Left renal cortex interstitium (tissue), 4 donors: Measurements from ENCODE around the gene ERC2. TPM values are rescaled to one million over a fixed set of nuclear protein-coding genes. Genes with fewer than 3 reads are reported as not detected.

ENCODE experiments used
- DNase-seq, 4 donors: peaks; one replicate each; pipeline ENCODE4 v3.0.0-alpha.2; 2013; ENCODE audit warnings: low read depth in 4 of 4, low spot score in 2 of 4, missing footprints in 1 of 4
- polyA plus RNA-seq, 4 donors: library from polyadenylated mRNA; unstranded; fragments of 120-200 nt; gene quantifications; one replicate each; pipeline ENCODE4 v1.2.1, GENCODE V29; 2013; ENCODE audit not compliant: insufficient read length in 4 of 4

The ERC2 gene
- polyA plus RNA-seq, 4 donors: 2.0 to 4.2 (median 3.8) TPM

DNA sequence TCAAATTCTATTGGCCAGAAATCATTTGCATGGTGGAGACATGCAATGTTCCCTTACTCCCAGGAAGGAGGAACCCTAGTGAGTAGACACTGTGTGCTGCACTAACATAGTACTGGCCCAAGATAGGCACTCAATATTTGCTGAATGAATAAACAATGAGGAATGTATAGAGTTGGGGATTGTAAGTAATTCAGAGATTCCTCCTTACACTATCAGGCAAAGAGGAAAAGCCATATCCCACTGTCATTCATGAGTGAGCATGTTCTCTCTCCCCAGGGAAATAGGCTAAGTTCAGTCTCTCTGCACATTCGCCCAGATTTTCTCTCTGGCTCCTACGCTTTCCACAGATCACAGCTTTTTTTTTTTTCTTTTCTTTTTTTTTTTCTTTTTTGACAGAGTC lies 826.3 kb downstream of the ERC2 start:
- DNase-seq: no peak

DNA sequence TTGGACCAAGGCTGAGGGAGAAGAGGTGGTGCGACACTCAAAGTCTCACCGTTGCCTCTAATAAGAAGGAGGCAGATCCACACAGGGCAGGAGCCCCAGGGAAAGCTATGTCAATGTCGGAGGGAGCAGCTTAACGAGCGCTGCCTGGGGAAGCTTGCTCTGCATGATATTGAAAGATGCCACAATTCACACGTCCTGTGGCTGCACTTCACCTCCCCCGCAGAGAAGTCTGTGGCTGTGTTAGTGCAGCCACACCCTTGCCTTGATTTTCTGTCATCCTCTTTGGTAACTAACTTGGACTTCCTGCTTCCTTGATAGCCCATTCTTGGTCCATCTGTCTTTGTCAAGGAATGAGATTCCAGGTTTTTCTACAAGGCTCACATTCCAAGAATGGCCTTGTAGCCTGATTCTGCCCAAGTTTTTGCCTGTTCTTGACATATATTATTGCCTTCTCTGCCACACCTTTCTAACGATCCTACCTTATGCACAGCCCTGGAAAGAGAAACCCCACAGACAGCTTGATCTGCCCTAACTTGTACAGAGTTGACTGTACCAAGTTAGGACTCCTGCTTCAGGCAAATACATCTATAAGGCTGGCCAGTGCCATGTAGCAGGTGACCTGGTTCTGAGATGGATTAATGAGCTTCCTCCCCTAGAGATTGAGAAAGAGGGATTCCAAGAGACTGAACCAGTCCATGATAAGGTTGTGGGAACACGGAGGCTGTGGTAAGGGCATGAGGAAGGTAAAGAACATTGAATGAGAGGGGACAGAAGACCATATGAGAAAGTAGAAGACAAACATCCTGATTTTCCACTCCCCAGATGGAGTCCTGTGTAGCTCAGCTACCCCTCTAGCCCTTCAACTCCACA lies 828.1 kb downstream of the ERC2 start:
- DNase-seq: no peak

- no peak for DNase-seq
Observed at GRCh38 chr3:55639143-55639542, 829.1 kb downstream of the ERC2 start.

- no peak for DNase-seq
Observed at GRCh38 chr3:55637906-55638638, 830.2 kb downstream of the ERC2 start.

- no peak for DNase-seq
Observed at GRCh38 chr3:55636300-55637195, 831.7 kb downstream of the ERC2 start.

DNA sequence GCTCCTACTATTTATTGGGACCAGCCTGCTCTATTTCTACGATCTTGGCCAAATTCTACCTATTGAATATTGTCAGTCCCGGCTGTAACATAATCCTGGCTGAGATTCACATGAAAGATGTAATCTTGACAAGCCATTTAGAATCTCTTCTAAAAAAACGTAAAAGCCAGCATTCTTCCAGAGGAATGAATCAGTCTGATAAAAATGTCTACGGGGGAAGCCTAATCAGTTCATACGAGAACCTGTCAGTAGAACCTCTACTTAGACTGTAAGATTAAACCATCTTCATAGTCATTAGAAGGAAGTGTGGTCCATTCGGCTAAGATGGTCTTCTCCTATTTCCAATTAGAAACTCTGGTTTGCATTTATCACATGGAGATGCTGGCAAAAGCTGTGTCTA lies 833.9 kb downstream of the ERC2 start:
- DNase-seq: no peak

GRCh38 chr3:55633333-55633732 lies 834.9 kb downstream of the ERC2 start:
- DNase-seq: no peak

DNA sequence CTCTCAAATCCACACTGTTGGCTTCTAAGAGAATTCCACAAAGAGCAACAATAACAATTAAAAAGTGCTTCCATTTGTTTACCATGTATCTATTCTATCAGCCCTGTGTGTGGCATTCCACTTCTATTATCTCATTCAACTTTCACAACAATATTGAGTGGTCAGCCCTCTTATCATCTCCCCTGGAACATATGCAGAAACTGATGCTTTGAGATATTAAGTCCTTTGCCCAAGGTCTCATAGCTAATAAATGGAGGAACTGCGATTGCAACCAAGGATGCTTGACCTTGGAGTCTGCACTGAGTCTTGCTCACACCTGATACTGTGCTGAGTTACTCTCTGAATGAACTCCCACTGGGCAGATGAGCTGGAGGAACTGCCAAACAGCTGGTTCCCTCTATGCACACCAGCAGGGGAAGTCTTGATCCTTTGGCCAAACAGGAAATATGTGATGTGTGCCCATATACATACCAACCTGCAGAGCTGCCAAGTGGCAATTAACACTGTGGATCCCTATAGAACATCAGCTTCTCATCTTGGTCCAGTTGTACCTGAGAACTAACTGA lies 836.4 kb downstream of the ERC2 start:
- no peak for DNase-seq

DNA sequence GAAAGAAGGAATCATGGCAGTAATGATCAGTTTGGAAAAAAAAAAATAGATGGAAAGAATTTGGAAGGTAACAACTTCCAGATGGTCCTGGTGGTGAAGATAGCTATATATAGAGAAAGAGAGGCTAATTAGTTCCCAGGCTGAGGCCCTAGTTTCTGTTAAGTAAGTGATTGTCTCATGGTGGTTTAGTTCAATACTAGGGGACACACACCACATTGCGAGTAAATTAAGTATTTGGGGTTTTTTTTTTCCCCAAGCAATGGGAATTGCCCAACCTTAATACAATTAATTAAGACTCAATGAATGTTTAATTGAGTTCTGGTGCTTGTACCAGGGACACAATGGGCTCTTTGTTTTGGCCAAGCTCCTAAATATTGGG lies 837.4 kb downstream of the ERC2 start:
- no peak for DNase-seq

GRCh38 chr3:55630280-55630920 lies 837.9 kb downstream of the ERC2 start:
- no peak for DNase-seq

- DNase-seq: no peak
Observed at GRCh38 chr3:55629432-55629831, 838.8 kb downstream of the ERC2 start.

GRCh38 chr3:55626279-55626665 lies 842.0 kb downstream of the ERC2 start:
- no peak for DNase-seq

DNA sequence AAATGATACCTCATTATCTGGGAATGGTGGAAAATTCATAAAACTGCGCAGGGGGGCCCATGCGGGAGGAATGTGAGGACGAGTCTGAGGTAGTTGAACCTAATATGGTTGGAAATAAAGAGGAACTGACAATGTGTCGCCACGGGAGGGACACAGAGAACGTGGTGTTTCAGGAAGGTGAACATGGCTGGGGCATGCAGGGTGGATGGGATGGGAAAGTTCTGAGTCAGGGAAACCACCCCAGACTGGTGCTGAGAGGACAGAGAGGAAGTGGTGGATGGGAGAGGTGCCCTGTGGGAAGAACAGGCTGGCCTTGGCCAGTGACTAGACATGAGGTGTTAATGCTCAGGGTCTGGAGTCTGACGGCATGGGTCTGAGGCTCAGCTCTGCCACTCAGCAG lies 844.0 kb downstream of the ERC2 start:
- DNase-seq: no peak

DNA sequence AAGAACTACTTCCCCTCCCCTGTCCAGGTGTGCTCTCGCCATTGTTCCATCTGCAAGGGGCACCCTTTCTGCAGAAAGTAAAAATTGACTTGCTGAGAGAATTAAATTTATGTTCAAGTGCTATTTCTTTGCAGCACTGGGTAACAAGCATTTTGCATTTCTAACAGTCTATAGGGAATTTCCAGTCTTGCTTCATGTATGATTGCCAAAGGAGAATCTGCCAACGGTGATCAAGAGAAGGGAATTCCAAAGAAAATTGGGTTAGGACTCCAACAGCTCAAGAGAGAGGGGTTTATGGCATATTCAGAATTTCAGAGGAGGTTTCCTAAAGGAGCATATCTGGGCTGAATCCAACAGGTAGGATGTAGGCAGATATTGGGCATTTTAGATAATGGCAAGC lies 844.5 kb downstream of the ERC2 start:
- no peak for DNase-seq

DNA sequence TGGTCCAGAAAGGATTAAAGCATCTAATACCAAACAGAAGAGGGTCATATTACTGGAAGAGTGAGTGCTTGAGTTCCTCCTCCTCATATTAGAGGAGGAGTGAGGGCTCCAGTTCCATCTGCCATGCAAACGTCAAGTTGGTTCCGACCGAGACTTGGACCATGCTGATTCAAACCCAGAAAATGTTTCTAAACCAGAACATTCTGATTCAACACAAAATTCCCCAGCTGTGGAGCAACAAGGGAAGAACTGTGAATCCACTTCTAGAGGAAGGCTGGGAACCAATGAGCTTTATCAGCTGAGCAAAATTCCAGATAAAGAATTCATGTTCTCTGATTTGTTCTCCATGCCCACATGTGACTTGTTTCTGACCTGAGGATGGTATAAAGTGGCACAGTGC lies 845.5 kb downstream of the ERC2 start:
- no peak for DNase-seq

GRCh38 chr3:55622116-55622515 lies 846.2 kb downstream of the ERC2 start:
- no peak for DNase-seq

DNA sequence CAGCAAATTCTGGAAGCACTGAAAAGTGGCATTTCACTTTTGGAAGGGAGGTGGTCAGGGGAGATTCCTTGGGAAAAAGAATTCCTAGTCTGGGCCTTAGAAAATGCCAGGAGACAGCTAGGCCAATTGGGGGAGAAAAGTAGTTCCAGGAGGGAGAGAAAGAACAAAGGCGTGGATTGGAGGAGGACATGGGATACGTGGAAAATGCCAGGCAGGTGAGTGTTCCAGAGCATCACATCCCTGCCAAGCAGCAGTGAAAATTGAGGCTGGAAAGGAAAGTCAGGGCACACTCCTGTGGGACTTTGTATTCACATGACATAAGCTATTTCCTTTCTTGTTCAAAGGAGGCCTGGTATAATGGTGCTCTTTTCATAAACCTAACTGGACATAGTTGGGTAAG lies 846.6 kb downstream of the ERC2 start:
- no peak for DNase-seq

- no peak for DNase-seq
Observed at GRCh38 chr3:55621026-55621422, 847.2 kb downstream of the ERC2 start.

- DNase-seq: no peak
Observed at GRCh38 chr3:55620351-55621025, 847.8 kb downstream of the ERC2 start.
